ENCODE results near the gene TYR. TPM values are rescaled to one million over a fixed set of nuclear protein-coding genes. Genes with fewer than 3 reads are reported as not detected.

Gene TYR
- total and polyA plus RNA-seq, 4 donors, result not detected

DNA sequence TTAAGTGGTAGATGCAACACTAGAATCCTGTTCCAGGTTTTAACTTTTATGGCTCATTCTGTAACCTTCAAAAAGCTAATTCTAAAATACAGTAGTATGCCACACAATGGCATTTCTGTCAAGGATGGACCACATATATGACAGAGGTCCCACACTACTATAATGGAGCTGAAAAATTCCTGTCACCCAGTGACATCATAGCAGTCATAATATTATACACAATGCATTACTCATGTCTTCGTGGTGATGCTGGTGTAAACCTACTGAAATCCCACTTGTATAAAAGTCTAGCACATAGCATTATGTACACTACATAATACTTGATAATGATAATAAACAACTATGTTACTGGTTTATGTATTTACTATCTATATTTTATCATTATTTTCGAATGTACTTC is 12.1 kb downstream of the TYR start:
- H3K27me3 ChIP-seq (ENCODE audit: control insufficient read depth in 4 of 4, insufficient read depth in 4 of 4, low read length in 3 of 4), result no peaks in the 10 kb centered on the region
- TF ChIP-seq, protein P1, sequence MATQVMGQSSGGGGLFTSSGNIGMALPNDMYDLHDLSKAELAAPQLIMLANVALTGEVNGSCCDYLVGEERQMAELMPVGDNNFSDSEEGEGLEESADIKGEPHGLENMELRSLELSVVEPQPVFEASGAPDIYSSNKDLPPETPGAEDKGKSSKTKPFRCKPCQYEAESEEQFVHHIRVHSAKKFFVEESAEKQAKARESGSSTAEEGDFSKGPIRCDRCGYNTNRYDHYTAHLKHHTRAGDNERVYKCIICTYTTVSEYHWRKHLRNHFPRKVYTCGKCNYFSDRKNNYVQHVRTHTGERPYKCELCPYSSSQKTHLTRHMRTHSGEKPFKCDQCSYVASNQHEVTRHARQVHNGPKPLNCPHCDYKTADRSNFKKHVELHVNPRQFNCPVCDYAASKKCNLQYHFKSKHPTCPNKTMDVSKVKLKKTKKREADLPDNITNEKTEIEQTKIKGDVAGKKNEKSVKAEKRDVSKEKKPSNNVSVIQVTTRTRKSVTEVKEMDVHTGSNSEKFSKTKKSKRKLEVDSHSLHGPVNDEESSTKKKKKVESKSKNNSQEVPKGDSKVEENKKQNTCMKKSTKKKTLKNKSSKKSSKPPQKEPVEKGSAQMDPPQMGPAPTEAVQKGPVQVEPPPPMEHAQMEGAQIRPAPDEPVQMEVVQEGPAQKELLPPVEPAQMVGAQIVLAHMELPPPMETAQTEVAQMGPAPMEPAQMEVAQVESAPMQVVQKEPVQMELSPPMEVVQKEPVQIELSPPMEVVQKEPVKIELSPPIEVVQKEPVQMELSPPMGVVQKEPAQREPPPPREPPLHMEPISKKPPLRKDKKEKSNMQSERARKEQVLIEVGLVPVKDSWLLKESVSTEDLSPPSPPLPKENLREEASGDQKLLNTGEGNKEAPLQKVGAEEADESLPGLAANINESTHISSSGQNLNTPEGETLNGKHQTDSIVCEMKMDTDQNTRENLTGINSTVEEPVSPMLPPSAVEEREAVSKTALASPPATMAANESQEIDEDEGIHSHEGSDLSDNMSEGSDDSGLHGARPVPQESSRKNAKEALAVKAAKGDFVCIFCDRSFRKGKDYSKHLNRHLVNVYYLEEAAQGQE (IDR thresholded peaks at IDR 0.05), result no peak
- TF ChIP-seq, protein P2, sequence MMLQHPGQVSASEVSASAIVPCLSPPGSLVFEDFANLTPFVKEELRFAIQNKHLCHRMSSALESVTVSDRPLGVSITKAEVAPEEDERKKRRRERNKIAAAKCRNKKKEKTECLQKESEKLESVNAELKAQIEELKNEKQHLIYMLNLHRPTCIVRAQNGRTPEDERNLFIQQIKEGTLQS (IDR thresholded peaks at IDR 0.05), result no peak
- TF ChIP-seq TAF1 (conservative IDR thresholded peaks at IDR 0.05) (no peak), FOXA2 (IDR thresholded peaks at IDR 0.05) (no peak), HNF4G (IDR thresholded peaks at IDR 0.05) (no peak), GABPA (IDR thresholded peaks at IDR 0.05 in 1 of 2, conservative IDR thresholded peaks at IDR 0.05 in 1 of 2) (no peak), JUND (IDR thresholded peaks at IDR 0.05) (no peak), RAD21 (IDR thresholded peaks at IDR 0.05) (no peak), YY1 (IDR thresholded peaks at IDR 0.05) (no peak), SP1 (IDR thresholded peaks at IDR 0.05) (no peak), FOXA1 (IDR thresholded peaks at IDR 0.05) (no peak), EGR1 (IDR thresholded peaks at IDR 0.05; ENCODE audit: low read depth in 2 of 2) (no peak), RXRA (IDR thresholded peaks at IDR 0.05) (no peak), HNF4A (conservative IDR thresholded peaks at IDR 0.05) (no peak)
- TF ChIP-seq, protein P3, sequence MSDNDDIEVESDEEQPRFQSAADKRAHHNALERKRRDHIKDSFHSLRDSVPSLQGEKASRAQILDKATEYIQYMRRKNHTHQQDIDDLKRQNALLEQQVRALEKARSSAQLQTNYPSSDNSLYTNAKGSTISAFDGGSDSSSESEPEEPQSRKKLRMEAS (IDR thresholded peaks at IDR 0.05), result no peak
- TF ChIP-seq, protein P4, sequence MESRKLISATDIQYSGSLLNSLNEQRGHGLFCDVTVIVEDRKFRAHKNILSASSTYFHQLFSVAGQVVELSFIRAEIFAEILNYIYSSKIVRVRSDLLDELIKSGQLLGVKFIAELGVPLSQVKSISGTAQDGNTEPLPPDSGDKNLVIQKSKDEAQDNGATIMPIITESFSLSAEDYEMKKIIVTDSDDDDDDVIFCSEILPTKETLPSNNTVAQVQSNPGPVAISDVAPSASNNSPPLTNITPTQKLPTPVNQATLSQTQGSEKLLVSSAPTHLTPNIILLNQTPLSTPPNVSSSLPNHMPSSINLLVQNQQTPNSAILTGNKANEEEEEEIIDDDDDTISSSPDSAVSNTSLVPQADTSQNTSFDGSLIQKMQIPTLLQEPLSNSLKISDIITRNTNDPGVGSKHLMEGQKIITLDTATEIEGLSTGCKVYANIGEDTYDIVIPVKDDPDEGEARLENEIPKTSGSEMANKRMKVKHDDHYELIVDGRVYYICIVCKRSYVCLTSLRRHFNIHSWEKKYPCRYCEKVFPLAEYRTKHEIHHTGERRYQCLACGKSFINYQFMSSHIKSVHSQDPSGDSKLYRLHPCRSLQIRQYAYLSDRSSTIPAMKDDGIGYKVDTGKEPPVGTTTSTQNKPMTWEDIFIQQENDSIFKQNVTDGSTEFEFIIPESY (IDR thresholded peaks at IDR 0.05), result no peak
- TF ChIP-seq, protein P5, sequence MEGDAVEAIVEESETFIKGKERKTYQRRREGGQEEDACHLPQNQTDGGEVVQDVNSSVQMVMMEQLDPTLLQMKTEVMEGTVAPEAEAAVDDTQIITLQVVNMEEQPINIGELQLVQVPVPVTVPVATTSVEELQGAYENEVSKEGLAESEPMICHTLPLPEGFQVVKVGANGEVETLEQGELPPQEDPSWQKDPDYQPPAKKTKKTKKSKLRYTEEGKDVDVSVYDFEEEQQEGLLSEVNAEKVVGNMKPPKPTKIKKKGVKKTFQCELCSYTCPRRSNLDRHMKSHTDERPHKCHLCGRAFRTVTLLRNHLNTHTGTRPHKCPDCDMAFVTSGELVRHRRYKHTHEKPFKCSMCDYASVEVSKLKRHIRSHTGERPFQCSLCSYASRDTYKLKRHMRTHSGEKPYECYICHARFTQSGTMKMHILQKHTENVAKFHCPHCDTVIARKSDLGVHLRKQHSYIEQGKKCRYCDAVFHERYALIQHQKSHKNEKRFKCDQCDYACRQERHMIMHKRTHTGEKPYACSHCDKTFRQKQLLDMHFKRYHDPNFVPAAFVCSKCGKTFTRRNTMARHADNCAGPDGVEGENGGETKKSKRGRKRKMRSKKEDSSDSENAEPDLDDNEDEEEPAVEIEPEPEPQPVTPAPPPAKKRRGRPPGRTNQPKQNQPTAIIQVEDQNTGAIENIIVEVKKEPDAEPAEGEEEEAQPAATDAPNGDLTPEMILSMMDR (IDR thresholded peaks at IDR 0.05; ENCODE audit: low read depth, low read length, missing input control), result no peak
- no peaks in the 10 kb centered on the region for H3K36me3 ChIP-seq (ENCODE audit: control insufficient read depth in 4 of 4, insufficient read depth in 3 of 4, low read depth in 1 of 4, low read length in 3 of 4)
- no peak overlapping the region for H3K9ac ChIP-seq (ENCODE audit: low read depth in 1 of 2, low read length in 2 of 2)
- no peaks in the 10 kb centered on the region for H3K9me3 ChIP-seq (ENCODE audit: control insufficient read depth in 4 of 4, low read length in 3 of 4)
- H3K4me1 ChIP-seq (ENCODE audit: control insufficient read depth in 4 of 4, insufficient read depth in 4 of 4, low read length in 3 of 4), result no peaks in the 10 kb centered on the region
- DNase-seq (ENCODE audit: low spot score), result no peak
- H3K4me3 ChIP-seq (ENCODE audit: low read depth in 1 of 3, low read length in 3 of 3), result no peak overlapping the region
- WGBS, result 72% methylated on average over 2 of the region's 2 CpGs
- no peak overlapping the region for H3K27ac ChIP-seq (ENCODE audit: low read depth in 1 of 2, low read length in 2 of 2)

DNA sequence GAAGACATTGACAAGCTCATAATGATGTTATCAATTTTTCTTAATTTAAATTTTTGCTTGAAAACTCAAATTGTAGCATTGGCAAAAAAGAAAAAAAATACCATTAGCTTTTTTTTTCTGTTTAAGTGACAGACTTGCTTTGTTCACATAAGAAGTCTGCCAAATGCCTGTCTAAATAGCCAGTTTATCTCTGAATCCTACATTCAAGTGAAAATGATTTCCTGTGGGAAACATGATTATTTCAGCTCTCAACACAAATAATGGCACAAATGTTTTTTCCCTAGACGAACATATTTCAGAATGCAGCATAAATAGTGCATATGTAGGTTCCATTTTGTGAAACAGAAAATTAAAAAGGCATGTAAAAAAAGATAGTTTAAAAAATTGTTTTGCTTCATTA is 23.5 kb downstream of the TYR start:
- Histone ChIP-seq H3K9me3 (ENCODE audit: control insufficient read depth in 4 of 4, low read length in 3 of 4) (no peaks in the 10 kb centered on the region), H3K27ac (ENCODE audit: low read depth in 1 of 2, low read length in 2 of 2) (no peak overlapping the region), H3K4me1 (ENCODE audit: control insufficient read depth in 4 of 4, insufficient read depth in 4 of 4, low read length in 3 of 4) (no peaks in the 10 kb centered on the region), H3K9ac (ENCODE audit: low read depth in 1 of 2, low read length in 2 of 2) (no peak overlapping the region), H3K36me3 (ENCODE audit: control insufficient read depth in 4 of 4, insufficient read depth in 3 of 4, low read depth in 1 of 4, low read length in 3 of 4) (no peaks in the 10 kb centered on the region), H3K27me3 (ENCODE audit: control insufficient read depth in 4 of 4, insufficient read depth in 4 of 4, low read length in 3 of 4) (no peaks in the 10 kb centered on the region), H3K4me3 (ENCODE audit: low read depth in 1 of 3, low read length in 3 of 3) (no peak overlapping the region)
- no peak for DNase-seq (ENCODE audit: low spot score)
- TF ChIP-seq TAF1 (conservative IDR thresholded peaks at IDR 0.05) (no peak), FOXA2 (IDR thresholded peaks at IDR 0.05) (no peak), EGR1 (IDR thresholded peaks at IDR 0.05; ENCODE audit: low read depth in 2 of 2) (no peak), HNF4G (IDR thresholded peaks at IDR 0.05) (no peak), GABPA (IDR thresholded peaks at IDR 0.05 in 1 of 2, conservative IDR thresholded peaks at IDR 0.05 in 1 of 2) (no peak), JUND (IDR thresholded peaks at IDR 0.05) (no peak), FOXA1 (IDR thresholded peaks at IDR 0.05) (no peak), SP1 (IDR thresholded peaks at IDR 0.05) (no peak), HNF4A (conservative IDR thresholded peaks at IDR 0.05) (no peak)
- TF ChIP-seq, protein P3 (IDR thresholded peaks at IDR 0.05), result no peak
- WGBS, result 40% methylated on average over 1 of the region's 1 CpG
